H9 (cell line): ENCODE results near the gene PKN3. TPM values are rescaled to one million over a fixed set of nuclear protein-coding genes. Genes with fewer than 3 reads are reported as not detected.

ENCODE experiments used
- DNase-seq: peaks from one replicate; pipeline ENCODE4 v3.0.0-alpha.2; 2017
- H2AFZ ChIP-seq: one replicate; pipeline ENCODE4 v1.6.1; 2013; ENCODE audit warnings: mild to moderate bottlenecking, low read length, control low read depth, moderate library complexity
- H2AK5ac ChIP-seq: 2 replicates; pipeline ENCODE4 v1.6.1; 2013; ENCODE audit warnings: low read length, control low read depth, mixed read lengths; ENCODE audit not compliant: insufficient read length
- H2BK120ac ChIP-seq: one replicate; pipeline ENCODE4 v1.6.1; 2013; ENCODE audit warnings: low read depth, mild to moderate bottlenecking, low read length, control low read depth, inconsistent platforms; ENCODE audit not compliant: poor library complexity, severe bottlenecking
- H2BK12ac ChIP-seq: 2 replicates; pipeline ENCODE4 v1.6.1; 2013; ENCODE audit warnings: low read length, control low read depth, mixed read lengths, low read depth; ENCODE audit not compliant: insufficient read length
- H2BK15ac ChIP-seq: 2 replicates; pipeline ENCODE4 v1.6.1; 2013; ENCODE audit warnings: low read depth, low read length, control low read depth
- H2BK20ac ChIP-seq: one replicate; pipeline ENCODE4 v1.6.1; 2013; ENCODE audit warnings: low read depth, mild to moderate bottlenecking, low read length, control low read depth, inconsistent platforms; ENCODE audit not compliant: poor library complexity, severe bottlenecking
- H2BK5ac ChIP-seq: 2 replicates; pipeline ENCODE4 v1.6.1; 2013; ENCODE audit warnings: low read length, control low read depth, mixed read lengths; ENCODE audit not compliant: insufficient read length
- H3K14ac ChIP-seq: 2 replicates; pipeline ENCODE4 v1.6.1; 2013; ENCODE audit warnings: low read length, control low read depth; ENCODE audit not compliant: insufficient read depth
- H3K18ac ChIP-seq: 2 replicates; pipeline ENCODE4 v1.6.1; 2013; ENCODE audit warnings: low read depth, mild to moderate bottlenecking, mixed read lengths, low read length, control low read depth; ENCODE audit not compliant: insufficient read length
- H3K23ac ChIP-seq: 2 replicates; pipeline ENCODE4 v1.6.1; 2013; ENCODE audit warnings: low read length, control low read depth, mixed read lengths, low read depth; ENCODE audit not compliant: insufficient read length
- H3K23me2 ChIP-seq: 2 replicates; pipeline ENCODE4 v1.6.1; 2013; ENCODE audit warnings: low read depth, mild to moderate bottlenecking, mixed read lengths, low read length, control low read depth; ENCODE audit not compliant: insufficient read length, poor library complexity, severe bottlenecking
- H3K27ac ChIP-seq: 2 replicates; pipeline ENCODE4 v1.5.1; 2013; ENCODE audit warnings: low read length, control low read depth, mixed read lengths, low read depth; ENCODE audit not compliant: insufficient read length
- H3K27me3 ChIP-seq: 2 replicates; pipeline ENCODE4 v1.6.1; 2013; ENCODE audit warnings: low read length, control low read depth, inconsistent platforms; ENCODE audit not compliant: insufficient read depth
- H3K4ac ChIP-seq: 2 replicates; pipeline ENCODE4 v1.6.1; 2013; ENCODE audit warnings: low read depth, mild to moderate bottlenecking, control low read depth, inconsistent platforms, low read length, moderate library complexity
- H3K4me1 ChIP-seq: 2 replicates; pipeline ENCODE4 v1.6.1; 2013; ENCODE audit warnings: low read length, control low read depth, inconsistent platforms; ENCODE audit not compliant: insufficient read depth
- H3K4me2 ChIP-seq: 2 replicates; pipeline ENCODE4 v1.6.1; 2013; ENCODE audit warnings: low read length, control low read depth, mixed read lengths; ENCODE audit not compliant: insufficient read length, insufficient read depth
- H3K56ac ChIP-seq: 2 replicates; pipeline ENCODE4 v1.6.1; 2013; ENCODE audit warnings: low read depth, mild to moderate bottlenecking, mixed read lengths, low read length, control low read depth; ENCODE audit not compliant: insufficient read length
- H3K79me1 ChIP-seq: 2 replicates; pipeline ENCODE4 v1.6.1; 2013; ENCODE audit warnings: low read depth, mild to moderate bottlenecking, moderate library complexity, low read length, control low read depth, inconsistent platforms; ENCODE audit not compliant: insufficient read depth, poor library complexity, severe bottlenecking
- H3K79me2 ChIP-seq: 2 replicates; pipeline ENCODE4 v1.6.1; 2013; ENCODE audit warnings: low read length, control low read depth, inconsistent platforms; ENCODE audit not compliant: insufficient read depth
- H3K9ac ChIP-seq: 2 replicates; pipeline ENCODE4 v1.6.1; 2013; ENCODE audit warnings: low read length, control low read depth, mixed read lengths; ENCODE audit not compliant: insufficient read length; ENCODE audit errors: extremely low read depth
- H3K9me3 ChIP-seq: one replicate; pipeline ENCODE4 v1.6.1; 2013; ENCODE audit warnings: low read depth, low read length, inconsistent platforms; ENCODE audit not compliant: control insufficient read depth
- H3T11ph ChIP-seq: one replicate; pipeline ENCODE4 v1.6.1; 2013; ENCODE audit warnings: mild to moderate bottlenecking, low read length, control low read depth, inconsistent platforms
- H4K20me1 ChIP-seq: one replicate; pipeline ENCODE4 v1.6.1; 2013; ENCODE audit not compliant: control insufficient read depth, insufficient read length, insufficient read depth
- H4K5ac ChIP-seq: 2 replicates; pipeline ENCODE4 v1.6.1; 2013; ENCODE audit warnings: low read depth, mild to moderate bottlenecking, mixed read lengths, low read length, control low read depth; ENCODE audit not compliant: insufficient read length
- H4K8ac ChIP-seq: replicated peaks from 2 replicates; pipeline ENCODE4 v1.6.1; 2013; ENCODE audit warnings: low read length, control low read depth, mixed read lengths, low read depth; ENCODE audit not compliant: insufficient read length
- H4K91ac ChIP-seq: 2 replicates; pipeline ENCODE4 v1.6.1; 2013; ENCODE audit warnings: low read depth, mild to moderate bottlenecking, moderate library complexity, mixed read lengths, low read length, control low read depth; ENCODE audit not compliant: insufficient read length
- H3K27ac Mint-ChIP-seq, 3 experiments: 2 replicates in 2 of 3; 3 replicates in 1 of 3; pipeline ENCODE4 v1.8.0; 2020 to 2021; ENCODE audit warnings: mixed read lengths in 3 of 3, mild to moderate bottlenecking in 1 of 3, moderate library complexity in 1 of 3
- H3K27me3 Mint-ChIP-seq: 2 replicates; pipeline ENCODE4 v1.8.0; 2021; ENCODE audit warnings: low read depth, mild to moderate bottlenecking, moderate library complexity, mixed read lengths
- H3K36me3 Mint-ChIP-seq, 3 experiments: 2 replicates in 2 of 3; 3 replicates in 1 of 3; pipeline ENCODE4 v1.8.0; 2020 to 2021; ENCODE audit warnings: low read depth in 3 of 3, mixed read lengths in 3 of 3; ENCODE audit not compliant: insufficient read depth in 1 of 3
- H3K4me1 Mint-ChIP-seq, 2 experiments: 2 replicates each; pipeline ENCODE4 v1.8.0; 2020; ENCODE audit warnings: mixed read lengths in 2 of 2
- H3K4me3 Mint-ChIP-seq, 2 experiments: 2 replicates in 1 of 2; 3 replicates in 1 of 2; pipeline ENCODE4 v1.8.0; 2020 to 2021; ENCODE audit warnings: mild to moderate bottlenecking in 2 of 2, mixed read lengths in 2 of 2, moderate library complexity in 1 of 2
- H3K9me3 Mint-ChIP-seq, 2 experiments: 2 replicates in 1 of 2; 3 replicates in 1 of 2; pipeline ENCODE4 v1.8.0; 2020; ENCODE audit warnings: mild to moderate bottlenecking in 2 of 2, mixed read lengths in 2 of 2, moderate library complexity in 1 of 2
- WGBS: extraction: QIAGEN DNeasy Blood & Tissue Kit; methylation state at CpG from one replicate; pipeline ENCODE4 v1.1.7; 2013; ENCODE audit warnings: missing lambda C conversion rate, low lambda C conversion rate, mixed read lengths; ENCODE audit not compliant: insufficient read length; ENCODE audit errors: extremely low coverage; 5-methylcytosine and 5-hydroxymethylcytosine counted together
- total RNA-seq: library from RNA; stranded (reverse); gene quantifications from 2 replicates; pipeline ENCODE4 v1.2.1, GENCODE V29; 2021
- TF ChIP-seq, protein P1 (sequence below): fragments of 200-600 bp; sonication (generic); conservative IDR thresholded peaks from 3 replicates; pipeline ENCODE4 v1.8.0; 2021; ENCODE audit warnings: antibody characterized with exemption, mild to moderate bottlenecking

PKN3 gene
- total RNA-seq, 1 experiment from 2014 or later: 25.0 TPM

DNA sequence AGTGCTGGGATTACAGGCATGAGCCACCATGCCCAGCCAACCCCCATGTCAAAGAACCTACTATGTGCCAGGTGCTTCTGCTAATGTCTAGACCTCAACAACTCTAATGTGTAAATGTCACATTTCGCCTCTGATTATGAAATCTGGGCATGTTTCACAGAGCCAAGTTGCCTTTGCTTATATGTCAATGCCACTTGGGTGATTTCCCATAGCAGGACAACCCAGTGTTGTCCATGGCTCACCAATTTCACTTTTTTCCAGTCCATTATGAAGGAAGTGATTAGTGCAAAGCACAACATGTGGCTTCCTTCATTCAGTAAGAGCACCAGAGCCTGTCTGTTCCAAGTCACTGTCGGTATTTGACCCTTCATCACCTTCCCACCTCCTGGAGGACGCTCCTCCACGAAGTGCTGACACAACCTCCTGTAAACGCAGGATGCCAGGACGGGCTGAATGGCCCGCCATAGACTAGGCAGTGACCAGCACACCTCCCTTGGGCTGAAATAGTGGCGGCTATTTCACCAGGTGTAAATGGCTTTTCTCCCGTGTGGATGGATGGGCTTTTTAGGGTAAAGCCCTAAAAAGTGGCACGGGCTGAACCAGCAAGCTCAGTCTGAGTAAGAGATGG lies 962 bp upstream of the PKN3 start:
- H3K4me1 Mint-ChIP-seq: peaks cover 2 to 7% of the 10 kb centered on the region in 2 experiments; a peak in 3 of 4 replicates
- no peak overlapping the region for H2BK20ac ChIP-seq
- peaks cover under 1 to 14% (median 7%) of the 10 kb centered on the region in 3 experiments; a peak in 5 of 7 replicates for H3K36me3 Mint-ChIP-seq
- H3K18ac ChIP-seq: no peak overlapping the region
- H2BK12ac ChIP-seq: no peak overlapping the region
- H2BK120ac ChIP-seq: no peak overlapping the region
- TF ChIP-seq, protein P1, sequence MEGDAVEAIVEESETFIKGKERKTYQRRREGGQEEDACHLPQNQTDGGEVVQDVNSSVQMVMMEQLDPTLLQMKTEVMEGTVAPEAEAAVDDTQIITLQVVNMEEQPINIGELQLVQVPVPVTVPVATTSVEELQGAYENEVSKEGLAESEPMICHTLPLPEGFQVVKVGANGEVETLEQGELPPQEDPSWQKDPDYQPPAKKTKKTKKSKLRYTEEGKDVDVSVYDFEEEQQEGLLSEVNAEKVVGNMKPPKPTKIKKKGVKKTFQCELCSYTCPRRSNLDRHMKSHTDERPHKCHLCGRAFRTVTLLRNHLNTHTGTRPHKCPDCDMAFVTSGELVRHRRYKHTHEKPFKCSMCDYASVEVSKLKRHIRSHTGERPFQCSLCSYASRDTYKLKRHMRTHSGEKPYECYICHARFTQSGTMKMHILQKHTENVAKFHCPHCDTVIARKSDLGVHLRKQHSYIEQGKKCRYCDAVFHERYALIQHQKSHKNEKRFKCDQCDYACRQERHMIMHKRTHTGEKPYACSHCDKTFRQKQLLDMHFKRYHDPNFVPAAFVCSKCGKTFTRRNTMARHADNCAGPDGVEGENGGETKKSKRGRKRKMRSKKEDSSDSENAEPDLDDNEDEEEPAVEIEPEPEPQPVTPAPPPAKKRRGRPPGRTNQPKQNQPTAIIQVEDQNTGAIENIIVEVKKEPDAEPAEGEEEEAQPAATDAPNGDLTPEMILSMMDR: no peak
- no peak overlapping the region for H2AFZ ChIP-seq
- no peak overlapping the region for H3K23ac ChIP-seq
- peak; percentile 54 for DNase-seq
- H3K79me2 ChIP-seq: no peaks in the 10 kb centered on the region
- no peak overlapping the region for H2BK5ac ChIP-seq
- no peak overlapping the region for H3K9ac ChIP-seq
- peak overlapping the region; percentile 35 to 68; a peak in 3 of 5 replicates for H3K4me3 Mint-ChIP-seq
- H2AK5ac ChIP-seq: no peak overlapping the region
- no peak overlapping the region for H3K56ac ChIP-seq
- H3K9me3 ChIP-seq: no peaks in the 10 kb centered on the region
- H3K27me3 Mint-ChIP-seq: peaks cover 2% of the 10 kb centered on the region; the same call in 1 of the 2 replicates
- 0 out of 5 replicates have a peak, but pooled peaks cover 2% of the 10 kb centered on the region in 2 experiments for H3K9me3 Mint-ChIP-seq
- H3K4me2 ChIP-seq: no peak overlapping the region
- no peaks in the 10 kb centered on the region for H3K27me3 ChIP-seq
- H4K8ac ChIP-seq: no peak overlapping the region
- H4K20me1 ChIP-seq: no peaks in the 10 kb centered on the region
- WGBS: no CpG with 5 or more reads among the region's 10 CpGs
- H4K91ac ChIP-seq: no peak overlapping the region
- H3K27ac ChIP-seq: no peak overlapping the region
- H3K14ac ChIP-seq: no peak overlapping the region
- peaks cover 7% of the 10 kb centered on the region for H3K23me2 ChIP-seq
- H3T11ph ChIP-seq: no peak overlapping the region
- H3K4ac ChIP-seq: no peak overlapping the region
- H3K27ac Mint-ChIP-seq: peak overlapping the region in 1 of 3 experiments; percentile 45; a peak in 1 of 7 replicates
- no peak overlapping the region for H2BK15ac ChIP-seq
- no peaks in the 10 kb centered on the region for H3K79me1 ChIP-seq
- no peaks in the 10 kb centered on the region for H3K4me1 ChIP-seq
- H4K5ac ChIP-seq: no peak overlapping the region
